CD4-positive, alpha-beta T cell (primary cell): ENCODE data around the gene SLC7A4. TPM values are rescaled to one million over a fixed set of nuclear protein-coding genes. Genes with fewer than 3 reads are reported as not detected.

Experiments
- ATAC-seq: fragments of 200-7000 bp; cut with Tn5 transposase; one replicate; pipeline ENCODE4 v1.10.0; 2022; ENCODE audit warnings: mild to moderate bottlenecking; ENCODE audit not compliant: poor library complexity
- CTCF ChIA-PET: fragments of 350-600 bp; sonication (Branson Sonifier 250); formaldehyde crosslinking; loops from one replicate; lab custom pipeline; 2021; ENCODE audit warnings: antibody characterized with exemption, inconsistent platforms; lab: Charles Lee
- POLR2A ChIA-PET: fragments of 350-600 bp; sonication (Branson Sonifier 250); formaldehyde crosslinking; loops from one replicate; lab custom pipeline; 2021; ENCODE audit warnings: antibody characterized with exemption, inconsistent platforms; lab: Charles Lee
- DNase-seq, 14 experiments: peaks; one replicate each; pipeline ENCODE4 v3.0.0-alpha.2; 2013 to 2020; ENCODE audit warnings: mixed read lengths in 2 of 14
- H3K27ac ChIP-seq, 2 donors: one replicate each; pipeline versions ENCODE4 v1.5.1 to v1.7.0; 2013; ENCODE audit warnings: low read length in 2 of 2, low read depth in 1 of 2, mild to moderate bottlenecking in 1 of 2
- H3K27me3 ChIP-seq, 2 experiments: 1 replicate in 1 of 2; 2 replicates in 1 of 2; pipeline versions ENCODE4 v1.6.1 to v1.7.0; 2013; ENCODE audit warnings: low read length in 2 of 2, control low read depth in 1 of 2, mild to moderate bottlenecking in 1 of 2, moderate library complexity in 1 of 2; ENCODE audit not compliant: insufficient read depth in 2 of 2, control insufficient read depth in 1 of 2
- H3K36me3 ChIP-seq: one replicate; pipeline ENCODE4 v1.6.1; 2013; ENCODE audit warnings: low read length, control low read depth; ENCODE audit not compliant: insufficient read depth
- H3K4me1 ChIP-seq: one replicate; pipeline ENCODE4 v1.6.1; 2013; ENCODE audit warnings: low read length, control low read depth; ENCODE audit not compliant: insufficient read depth
- H3K4me3 ChIP-seq: one replicate; pipeline ENCODE4 v1.5.1; 2013; ENCODE audit warnings: mild to moderate bottlenecking, low read length, moderate library complexity
- H3K9me3 ChIP-seq, 2 experiments: 1 replicate in 1 of 2; 2 replicates in 1 of 2; pipeline versions ENCODE4 v1.6.1 to v1.7.0; 2013; ENCODE audit warnings: low read length in 2 of 2, mild to moderate bottlenecking in 2 of 2, control low read depth in 1 of 2, moderate library complexity in 1 of 2; ENCODE audit not compliant: control insufficient read depth in 1 of 2, insufficient read depth in 1 of 2
- H3K27ac Mint-ChIP-seq: one replicate; pipeline ENCODE4 v1.8.0; 2020; ENCODE audit warnings: mixed read lengths
- H3K27me3 Mint-ChIP-seq: one replicate; pipeline ENCODE4 v1.8.0; 2021; ENCODE audit warnings: mixed read lengths
- H3K36me3 Mint-ChIP-seq: one replicate; pipeline ENCODE4 v1.8.0; 2021; ENCODE audit warnings: low read depth, mixed read lengths
- H3K4me1 Mint-ChIP-seq: one replicate; pipeline ENCODE4 v1.8.0; 2021; ENCODE audit warnings: low read depth, mixed read lengths
- H3K4me3 Mint-ChIP-seq: one replicate; pipeline ENCODE4 v1.8.0; 2020; ENCODE audit warnings: mild to moderate bottlenecking, mixed read lengths
- H3K9me3 Mint-ChIP-seq: one replicate; pipeline ENCODE4 v1.8.0; 2020; ENCODE audit warnings: mixed read lengths
- intact Hi-C, 2 experiments: fragments of 100-400 bp; cut with DNase I in 1 of 2; cut with micrococcal nuclease in 1 of 2; formaldehyde crosslinking; loops; one replicate each; pipeline versions ENCODE4 v1.15.1 to v1.9.0; 2023 to 2025; cut with DNase I, micrococcal nuclease
- total RNA-seq, 174 experiments: library from RNA in 2 of 174; stranded (reverse) in 2 of 174; gene quantifications; one replicate each; pipeline ENCODE4 v1.2.3 and lab custom pipeline; 2021 to 2026
- TF ChIP-seq, protein P1 (sequence below): fragments of 200-600 bp; IDR thresholded peaks from one replicate; pipeline ENCODE4 v1.8.0; 2022; ENCODE audit warnings: antibody characterized with exemption, mild to moderate bottlenecking

Gene SLC7A4
- total RNA-seq, 2 experiments from 2014 or later = not detected

- peaks cover 43% of the 10 kb centered on the region for H3K36me3 Mint-ChIP-seq
- ChIA-PET POLR2A (interaction anchor here (3.6 kb wide), 1 partner anchor 17 kb away, joined by 25 read pairs; the partner anchor contains the start of gene LZTR1), CTCF (no interaction called here)
Measured at GRCh38 chr22:20998411-20999336, 33.7 kb downstream of the SLC7A4 start.

GRCh38 chr22:20997536-20998257 is 34.7 kb downstream of the SLC7A4 start:
- intact Hi-C loops = no loop called here
- peaks cover 43% of the 10 kb centered on the region for H3K36me3 Mint-ChIP-seq

More at GRCh38 chr22:20998411-20999336, 33.7 kb downstream of the SLC7A4 start:
- no peak overlapping the region for H3K27ac ChIP-seq
- peaks cover 54% of the 10 kb centered on the region for H3K36me3 ChIP-seq
- intact Hi-C loops = no loop called here
- no peaks in the 10 kb centered on the region for H3K9me3 ChIP-seq
- DNase-seq (peak in 1 of 14 experiments; percentile 12), ATAC-seq (no peak)
- TF ChIP-seq, protein P1, sequence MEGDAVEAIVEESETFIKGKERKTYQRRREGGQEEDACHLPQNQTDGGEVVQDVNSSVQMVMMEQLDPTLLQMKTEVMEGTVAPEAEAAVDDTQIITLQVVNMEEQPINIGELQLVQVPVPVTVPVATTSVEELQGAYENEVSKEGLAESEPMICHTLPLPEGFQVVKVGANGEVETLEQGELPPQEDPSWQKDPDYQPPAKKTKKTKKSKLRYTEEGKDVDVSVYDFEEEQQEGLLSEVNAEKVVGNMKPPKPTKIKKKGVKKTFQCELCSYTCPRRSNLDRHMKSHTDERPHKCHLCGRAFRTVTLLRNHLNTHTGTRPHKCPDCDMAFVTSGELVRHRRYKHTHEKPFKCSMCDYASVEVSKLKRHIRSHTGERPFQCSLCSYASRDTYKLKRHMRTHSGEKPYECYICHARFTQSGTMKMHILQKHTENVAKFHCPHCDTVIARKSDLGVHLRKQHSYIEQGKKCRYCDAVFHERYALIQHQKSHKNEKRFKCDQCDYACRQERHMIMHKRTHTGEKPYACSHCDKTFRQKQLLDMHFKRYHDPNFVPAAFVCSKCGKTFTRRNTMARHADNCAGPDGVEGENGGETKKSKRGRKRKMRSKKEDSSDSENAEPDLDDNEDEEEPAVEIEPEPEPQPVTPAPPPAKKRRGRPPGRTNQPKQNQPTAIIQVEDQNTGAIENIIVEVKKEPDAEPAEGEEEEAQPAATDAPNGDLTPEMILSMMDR = no peak
- Mint-ChIP-seq H3K9me3 (no peaks in the 10 kb centered on the region), H3K27me3 (no peaks in the 10 kb centered on the region), H3K4me1 (peaks cover 42% of the 10 kb centered on the region), H3K27ac (peak overlapping the region; percentile 63), H3K4me3 (peak overlapping the region; percentile 70)
- no peak overlapping the region for H3K4me3 ChIP-seq
- H3K4me1 ChIP-seq = peaks cover 51% of the 10 kb centered on the region
- no peaks in the 10 kb centered on the region for H3K27me3 ChIP-seq

More at GRCh38 chr22:20997536-20998257, 34.7 kb downstream of the SLC7A4 start:
- TF ChIP-seq, protein P1 = no peak
- ChIA-PET POLR2A (interaction anchor here (3.6 kb wide), 1 partner anchor 16 kb away, joined by 25 read pairs; the partner anchor contains the start of gene LZTR1), CTCF (no interaction called here)
- Mint-ChIP-seq H3K4me1 (peaks cover 32% of the 10 kb centered on the region), H3K9me3 (no peaks in the 10 kb centered on the region), H3K27me3 (no peaks in the 10 kb centered on the region), H3K27ac (no peak overlapping the region), H3K4me3 (no peak overlapping the region)
- Histone ChIP-seq H3K36me3 (peaks cover 60% of the 10 kb centered on the region), H3K4me1 (peaks cover 41% of the 10 kb centered on the region), H3K9me3 (no peaks in the 10 kb centered on the region), H3K27me3 (no peaks in the 10 kb centered on the region), H3K4me3 (no peak overlapping the region), H3K27ac (no peak overlapping the region)
- ATAC-seq = no peak
- peak in 1 of 14 experiments; percentile 14 for DNase-seq
